IMR-90 (cell line): Measurements from ENCODE around the gene HDAC7. TPM values are rescaled to one million over a fixed set of nuclear protein-coding genes. Genes with fewer than 3 reads are reported as not detected.

ENCODE experiments used
- polyA plus RNA-seq, 3 experiments: library from polyadenylated mRNA; depleted of rRNA; stranded (reverse); fragments of >200 nt; gene quantifications; 2 replicates each; pipeline ENCODE4 v1.2.3, GENCODE V29; 2012; ENCODE audit warnings: low replicate concordance in 1 of 3
- total RNA-seq: library from RNA; depleted of rRNA; stranded (reverse); fragments of >200 nt; gene quantifications from 2 replicates; pipeline ENCODE4 v1.2.3, GENCODE V29; 2012; rRNA removed

HDAC7 gene
- total and polyA plus RNA-seq, 2 of the 4 experiments (the other 2 are of a cell fraction), result 10.4 to 64.7 TPM

Other genes with a start within 250 kb of the HDAC7 start
- 10.6 and 20.0 TPM in 2 replicates for gene RPAP3, start 113.9 kb downstream of the HDAC7 start, total RNA-seq
- gene RPAP3, start 113.9 kb downstream of the HDAC7 start, polyA plus RNA-seq (2012; rRNA removed), result 10.3 and 13.4 TPM in 2 replicates
- gene ENDOU, start 94.4 kb downstream of the HDAC7 start, total RNA-seq, result under 0.01 TPM in 2 replicates
- gene ENDOU, start 94.4 kb downstream of the HDAC7 start, polyA plus RNA-seq (2012; rRNA removed), result 0.07 and 0.09 TPM in 2 replicates
- gene RAPGEF3, start 61.0 kb downstream of the HDAC7 start, total RNA-seq, result 0.83 and 1.3 TPM in 2 replicates
- gene RAPGEF3, start 61.0 kb downstream of the HDAC7 start, polyA plus RNA-seq (2012; rRNA removed), result 2.0 and 2.9 TPM in 2 replicates
- 4.4 and 4.8 TPM in 2 replicates for gene SLC48A1, start 46.7 kb downstream of the HDAC7 start, total RNA-seq
- 5.9 and 6.0 TPM in 2 replicates for gene SLC48A1, start 46.7 kb downstream of the HDAC7 start, polyA plus RNA-seq (2012; rRNA removed)
- gene VDR, start 85.1 kb upstream of the HDAC7 start, total RNA-seq, result 3.9 and 5.4 TPM in 2 replicates
- 8.5 and 10.8 TPM in 2 replicates for gene VDR, start 85.1 kb upstream of the HDAC7 start, polyA plus RNA-seq (2012; rRNA removed)
- 63.9 and 72.1 TPM in 2 replicates for gene TMEM106C, start 143.7 kb upstream of the HDAC7 start, total RNA-seq
- 66.4 and 74.6 TPM in 2 replicates for gene TMEM106C, start 143.7 kb upstream of the HDAC7 start, polyA plus RNA-seq (2012; rRNA removed)
- not detected in 2 replicates for gene COL2A1, start 184.6 kb upstream of the HDAC7 start, total RNA-seq
- 0.05 TPM in 1 of 2 replicates, not detected in the other for gene COL2A1, start 184.6 kb upstream of the HDAC7 start, polyA plus RNA-seq (2012; rRNA removed)